HepG2 (cell line): ENCODE measurements around the gene MTTP. TPM values are rescaled to one million over a fixed set of nuclear protein-coding genes. Genes with fewer than 3 reads are reported as not detected.
A peak's percentile ranks its signal among the peaks of the same experiment; 100 is the strongest.

Experiments used
- CBX5 ChIP-seq: sonication (generic); formaldehyde crosslinking; IDR thresholded peaks from 2 replicates; pipeline ENCODE4 v1.4.0; 2020; ENCODE audit warnings: missing genetic modification reagents, borderline replicate concordance
- NR2F6 ChIP-seq, 2 experiments: IDR thresholded peaks; 2 replicates each; pipeline ENCODE4 v1.6.1; 2016; ENCODE audit warnings: antibody characterized with exemption in 1 of 2, mild to moderate bottlenecking in 1 of 2
- SETDB1 ChIP-seq: sonication (generic); formaldehyde crosslinking; IDR thresholded peaks from 2 replicates; pipeline ENCODE4 v1.5.1; 2020; ENCODE audit warnings: missing genetic modification reagents, mild to moderate bottlenecking, borderline replicate concordance
- XRCC5 ChIP-seq: fragments of 200-400 bp; formaldehyde crosslinking; optimal IDR thresholded peaks from 2 replicates; pipeline ENCODE3; 2017; ENCODE audit warnings: mild to moderate bottlenecking, low read length
- ZNF326 ChIP-seq: sonication (generic); formaldehyde crosslinking; IDR thresholded peaks from 2 replicates; pipeline ENCODE4 v1.4.0; 2020; ENCODE audit warnings: missing genetic modification reagents, borderline replicate concordance
- ZNF350 ChIP-seq: sonication (generic); formaldehyde crosslinking; IDR thresholded peaks from 2 replicates; pipeline ENCODE4 v1.4.0; 2020; ENCODE audit warnings: mild to moderate bottlenecking, low read depth, missing genetic modification reagents, borderline replicate concordance
- ZNF501 ChIP-seq: sonication (generic); formaldehyde crosslinking; IDR thresholded peaks from 2 replicates; pipeline ENCODE4 v1.5.1; 2020; ENCODE audit warnings: mild to moderate bottlenecking, moderate library complexity, missing genetic modification reagents
- polyA plus RNA-seq, 8 experiments: library from polyadenylated mRNA; depleted of rRNA in 3 of 8; stranded (reverse) in 7 of 8; unstranded in 1 of 8; fragments of >200 nt; fragmentation: Illumina TruSeq in 4 of 8; extraction: Trizol in 4 of 8; gene quantifications; 2 replicates each; pipeline versions ENCODE4 v1.2.1 to v1.2.3, GENCODE V29; 2011 to 2016; ENCODE audit warnings: low read depth in 4 of 8, missing spikeins in 1 of 8, mixed read lengths in 1 of 8; ENCODE audit not compliant: insufficient read depth in 1 of 8
- total RNA-seq, 5 experiments: library from RNA; depleted of rRNA; stranded (reverse); fragments of >200 nt; fragmentation: Illumina TruSeq; extraction: Trizol; gene quantifications; 2 replicates each; pipeline ENCODE4 v1.2.3, GENCODE V29; 2016; ENCODE audit warnings: low read depth in 1 of 5
- TF ChIP-seq, protein P1 (sequence below): sonication (generic); formaldehyde crosslinking; IDR thresholded peaks from 2 replicates; pipeline ENCODE4 v1.5.0; 2020; ENCODE audit warnings: mild to moderate bottlenecking, missing genetic modification reagents
- TF ChIP-seq, protein P2 (sequence below): sonication (generic); formaldehyde crosslinking; conservative IDR thresholded peaks from 2 replicates; pipeline ENCODE4 v1.4.0; 2020; ENCODE audit warnings: missing genetic modification reagents

Gene MTTP
- total and polyA plus RNA-seq, 2 of the 13 experiments (the other 11 are each of a cell fraction or from before 2014, with no cell fraction given): 84.7 to 102 TPM

DNA sequence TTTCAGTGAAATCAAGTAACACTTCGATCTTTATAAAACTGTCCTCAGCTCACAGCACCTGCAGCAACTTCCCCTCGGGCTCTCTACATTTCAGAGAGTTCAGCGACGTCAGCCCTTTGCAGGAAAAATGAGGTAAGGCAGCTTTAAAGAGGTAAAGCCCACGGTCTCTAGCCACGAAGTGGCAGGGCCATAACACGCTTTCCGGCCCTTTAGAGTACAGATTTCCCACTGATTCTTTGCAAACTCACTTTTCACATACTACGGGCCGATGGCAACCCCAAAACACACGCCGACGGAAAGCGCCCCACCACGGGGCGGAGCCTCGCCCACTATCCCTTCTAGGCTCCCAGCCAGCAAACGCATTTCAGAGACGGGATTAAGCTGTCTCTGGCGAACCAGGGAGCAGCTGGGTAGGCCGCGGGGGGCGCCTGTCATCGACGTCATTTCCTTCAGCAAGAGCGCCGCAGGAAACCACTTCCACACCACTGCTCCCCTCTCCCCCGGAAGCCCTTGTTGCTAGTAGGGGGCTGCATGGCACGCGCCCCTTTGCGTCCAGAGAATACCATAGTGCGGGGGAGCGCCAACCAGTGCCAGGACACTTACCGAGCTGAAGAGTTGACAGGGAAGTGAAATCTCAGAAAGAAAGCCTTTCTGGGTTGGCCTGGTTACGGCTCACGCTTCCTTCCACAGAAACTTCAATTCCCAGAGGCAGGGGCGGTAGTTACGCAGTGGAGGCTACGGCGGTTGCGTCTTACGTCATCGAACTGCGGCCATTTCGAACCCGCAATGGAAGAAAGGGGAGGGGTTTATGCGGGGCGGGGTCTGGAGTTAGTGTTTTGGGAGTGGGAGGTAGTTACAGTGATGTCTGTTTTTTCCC lies 11.1 kb upstream of the MTTP start, which contains the start of gene TRMT10A (continued):
- TF ChIP-seq, protein P1, sequence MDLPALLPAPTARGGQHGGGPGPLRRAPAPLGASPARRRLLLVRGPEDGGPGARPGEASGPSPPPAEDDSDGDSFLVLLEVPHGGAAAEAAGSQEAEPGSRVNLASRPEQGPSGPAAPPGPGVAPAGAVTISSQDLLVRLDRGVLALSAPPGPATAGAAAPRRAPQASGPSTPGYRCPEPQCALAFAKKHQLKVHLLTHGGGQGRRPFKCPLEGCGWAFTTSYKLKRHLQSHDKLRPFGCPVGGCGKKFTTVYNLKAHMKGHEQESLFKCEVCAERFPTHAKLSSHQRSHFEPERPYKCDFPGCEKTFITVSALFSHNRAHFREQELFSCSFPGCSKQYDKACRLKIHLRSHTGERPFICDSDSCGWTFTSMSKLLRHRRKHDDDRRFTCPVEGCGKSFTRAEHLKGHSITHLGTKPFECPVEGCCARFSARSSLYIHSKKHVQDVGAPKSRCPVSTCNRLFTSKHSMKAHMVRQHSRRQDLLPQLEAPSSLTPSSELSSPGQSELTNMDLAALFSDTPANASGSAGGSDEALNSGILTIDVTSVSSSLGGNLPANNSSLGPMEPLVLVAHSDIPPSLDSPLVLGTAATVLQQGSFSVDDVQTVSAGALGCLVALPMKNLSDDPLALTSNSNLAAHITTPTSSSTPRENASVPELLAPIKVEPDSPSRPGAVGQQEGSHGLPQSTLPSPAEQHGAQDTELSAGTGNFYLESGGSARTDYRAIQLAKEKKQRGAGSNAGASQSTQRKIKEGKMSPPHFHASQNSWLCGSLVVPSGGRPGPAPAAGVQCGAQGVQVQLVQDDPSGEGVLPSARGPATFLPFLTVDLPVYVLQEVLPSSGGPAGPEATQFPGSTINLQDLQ (CRISPR knock-in tag): no peak
- TF ChIP-seq, protein P2, sequence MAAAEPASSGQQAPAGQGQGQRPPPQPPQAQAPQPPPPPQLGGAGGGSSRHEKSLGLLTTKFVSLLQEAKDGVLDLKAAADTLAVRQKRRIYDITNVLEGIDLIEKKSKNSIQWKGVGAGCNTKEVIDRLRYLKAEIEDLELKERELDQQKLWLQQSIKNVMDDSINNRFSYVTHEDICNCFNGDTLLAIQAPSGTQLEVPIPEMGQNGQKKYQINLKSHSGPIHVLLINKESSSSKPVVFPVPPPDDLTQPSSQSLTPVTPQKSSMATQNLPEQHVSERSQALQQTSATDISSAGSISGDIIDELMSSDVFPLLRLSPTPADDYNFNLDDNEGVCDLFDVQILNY (CRISPR knock-in tag): no peak
- TF ChIP-seq SETDB1 (CRISPR knock-in tag) (no peak), NR2F6 (IDR thresholded peaks at IDR 0.05) (no peak), NR2F6 (CRISPR knock-in tag; IDR thresholded peaks at IDR 0.05) (peak; percentile 11; the same call in 1 of the 2 replicates), ZNF326 (CRISPR knock-in tag) (no peak), CBX5 (peak; percentile 51; the same call in 1 of the 2 replicates), ZNF350 (peak; percentile 73; the same call in 1 of the 2 replicates), XRCC5 (no peak), ZNF501 (CRISPR knock-in tag) (peak; percentile 85)
